ENCODE measurements around the gene STAT1.

Gene STAT1

GRCh38 chr2:191003405-191004309 is 10.3 kb downstream of the STAT1 start:
- TF ChIP-seq CTCF (IDR thresholded peaks at IDR 0.05; ENCODE audit: low read depth, low read length, missing control alignments): no peak
- H3K4me3 ChIP-seq (replicated peaks; ENCODE audit: low read depth, low read length): no peak overlapping the region
- no peak for DNase-seq (ENCODE audit: extremely low read depth, low read depth)

- DNase-seq (ENCODE audit: extremely low read depth, low read depth): no peak
- H3K4me3 ChIP-seq (replicated peaks; ENCODE audit: low read depth, low read length): no peak overlapping the region
- TF ChIP-seq CTCF (IDR thresholded peaks at IDR 0.05; ENCODE audit: low read depth, low read length, missing control alignments): no peak
Observed at GRCh38 chr2:191001624-191002023, 12.3 kb downstream of the STAT1 start.

GRCh38 chr2:191001032-191001431 is 12.9 kb downstream of the STAT1 start:
- TF ChIP-seq CTCF (IDR thresholded peaks at IDR 0.05; ENCODE audit: low read depth, low read length, missing control alignments): no peak
- H3K4me3 ChIP-seq (replicated peaks; ENCODE audit: low read depth, low read length): no peak overlapping the region
- DNase-seq (ENCODE audit: extremely low read depth, low read depth): no peak

GRCh38 chr2:190999949-191000665 is 13.9 kb downstream of the STAT1 start:
- no peak for TF ChIP-seq CTCF (IDR thresholded peaks at IDR 0.05; ENCODE audit: low read depth, low read length, missing control alignments)
- H3K4me3 ChIP-seq (replicated peaks; ENCODE audit: low read depth, low read length): no peak overlapping the region
- DNase-seq (ENCODE audit: extremely low read depth, low read depth): no peak

GRCh38 chr2:190999058-190999457 is 14.9 kb downstream of the STAT1 start:
- no peak for TF ChIP-seq CTCF (IDR thresholded peaks at IDR 0.05; ENCODE audit: low read depth, low read length, missing control alignments)

GRCh38 chr2:190997526-190998113 is 16.4 kb downstream of the STAT1 start:
- TF ChIP-seq CTCF (IDR thresholded peaks at IDR 0.05; ENCODE audit: low read depth, low read length, missing control alignments): no peak
- H3K4me3 ChIP-seq (replicated peaks; ENCODE audit: low read depth, low read length): no peak overlapping the region
- DNase-seq (ENCODE audit: extremely low read depth, low read depth): no peak

More at GRCh38 chr2:190999058-190999457, 14.9 kb downstream of the STAT1 start:
- DNase-seq (ENCODE audit: extremely low read depth, low read depth): no peak
- no peak overlapping the region for H3K4me3 ChIP-seq (replicated peaks; ENCODE audit: low read depth, low read length)

Data from HFF-Myc (cell line).